HG03457 (cell line): ENCODE data around the gene CBFA2T3.

ENCODE experiments used
- ATAC-seq: cut with Tn5 transposase; IDR thresholded peaks from one replicate; pipeline ENCODE4 v1.9.1; 2021; ENCODE audit warnings: moderate number of reproducible peaks; ENCODE audit not compliant: unreplicated experiment

Gene CBFA2T3

DNA sequence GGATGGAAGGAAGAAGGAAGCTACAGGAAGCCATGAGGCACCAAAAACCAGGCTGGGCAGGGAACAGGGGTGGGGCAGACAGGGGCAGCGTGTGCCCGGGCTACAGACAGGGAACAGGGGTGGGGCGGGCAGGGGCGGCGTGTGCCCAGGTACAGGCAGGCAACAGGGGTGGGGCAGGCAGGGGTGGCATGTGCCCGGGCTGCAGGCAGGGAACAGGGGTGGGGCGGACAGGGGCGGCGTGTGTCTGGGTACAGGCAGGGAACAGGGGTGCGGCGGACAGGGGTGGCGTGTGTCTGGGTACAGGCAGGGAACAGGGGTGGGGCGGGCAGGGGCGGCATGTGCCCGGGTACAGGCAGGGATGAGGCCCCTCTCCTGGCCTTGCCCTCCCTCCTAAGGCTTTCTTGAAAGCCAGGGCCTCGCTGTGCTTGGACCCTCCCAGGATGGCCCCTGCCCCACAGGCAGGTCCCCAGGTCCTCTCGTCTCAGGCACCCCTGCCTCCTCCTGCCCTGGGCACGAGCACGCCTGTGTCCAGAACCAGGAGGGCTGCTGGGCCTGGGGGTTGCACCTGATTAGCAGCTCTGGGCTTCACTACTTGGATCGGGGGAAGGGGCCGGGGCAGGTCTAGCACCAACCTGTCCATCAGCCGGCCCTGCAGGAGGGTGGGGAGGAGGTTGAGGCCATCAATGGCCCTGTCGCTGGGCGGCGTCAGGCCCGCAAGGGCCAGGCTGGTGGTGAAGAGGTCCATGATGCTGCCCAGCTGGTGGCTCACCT, 150.8 kb downstream of the CBFA2T3 start:
- ATAC-seq = no peak

DNA sequence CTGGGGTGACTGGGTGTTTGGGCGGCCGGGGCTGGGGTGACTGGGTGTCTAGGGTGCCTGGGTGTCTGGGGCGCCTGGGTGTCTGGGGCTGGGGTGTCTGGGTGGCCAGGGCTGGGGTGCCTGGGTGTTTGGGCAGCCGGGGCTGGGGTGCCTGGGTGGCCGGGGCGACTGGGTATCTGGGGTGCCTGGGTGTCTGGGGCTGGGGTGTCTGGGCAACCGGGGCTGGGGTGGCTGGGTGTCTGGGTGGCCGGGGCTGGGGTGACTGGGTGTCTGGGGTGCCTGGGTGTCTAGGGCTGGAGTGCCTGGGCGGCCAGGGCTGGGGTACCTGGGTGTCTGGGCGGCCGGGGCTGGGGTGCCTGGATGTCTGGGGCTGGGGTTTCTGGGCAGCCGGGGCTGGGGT, 151.9 kb downstream of the CBFA2T3 start:
- ATAC-seq = no peak
